Trophoblast cell (in vitro differentiated cells and primary cell): ENCODE measurements around the gene AKTIP.
A peak's percentile ranks its signal among the peaks of the same experiment; 100 is the strongest.

Source experiments
- DNase-seq, 2 donors: peaks; one replicate each; pipeline ENCODE4 v3.0.0-alpha.2; 2016
- H2AFZ ChIP-seq: 2 replicates; pipeline ENCODE4 v1.6.1; 2013; ENCODE audit warnings: low read length, moderate library complexity, mild to moderate bottlenecking; ENCODE audit not compliant: insufficient read depth, poor library complexity
- H2AK5ac ChIP-seq: 2 replicates; pipeline ENCODE4 v1.6.1; 2013; ENCODE audit warnings: mild to moderate bottlenecking, low read length
- H2BK120ac ChIP-seq: 2 replicates; pipeline ENCODE4 v1.6.1; 2013; ENCODE audit warnings: low read length, mild to moderate bottlenecking, moderate library complexity; ENCODE audit not compliant: insufficient read depth, poor library complexity
- H2BK12ac ChIP-seq: 2 replicates; pipeline ENCODE4 v1.6.1; 2013; ENCODE audit warnings: mild to moderate bottlenecking, low read length, moderate library complexity
- H2BK5ac ChIP-seq: 2 replicates; pipeline ENCODE4 v1.6.1; 2013; ENCODE audit warnings: low read length, low read depth, moderate library complexity, mild to moderate bottlenecking; ENCODE audit not compliant: poor library complexity
- H3K14ac ChIP-seq: 2 replicates; pipeline ENCODE4 v1.6.1; 2013; ENCODE audit warnings: mild to moderate bottlenecking, low read length
- H3K18ac ChIP-seq: 2 replicates; pipeline ENCODE4 v1.6.1; 2013; ENCODE audit warnings: mild to moderate bottlenecking, low read length
- H3K23ac ChIP-seq: 2 replicates; pipeline ENCODE4 v1.6.1; 2013; ENCODE audit warnings: low read length
- H3K27ac ChIP-seq: 2 replicates; pipeline ENCODE4 v1.5.1; 2013; ENCODE audit warnings: low read depth, mild to moderate bottlenecking, inconsistent platforms, low read length, moderate library complexity
- H3K27me3 ChIP-seq: 2 replicates; pipeline ENCODE4 v1.6.1; 2013; ENCODE audit warnings: inconsistent platforms, mild to moderate bottlenecking, low read length, moderate library complexity; ENCODE audit not compliant: insufficient read depth
- H3K36me3 ChIP-seq, 2 experiments: 1 replicate in 1 of 2; 2 replicates in 1 of 2; pipeline ENCODE4 v1.6.1; 2013; ENCODE audit warnings: low read length in 2 of 2, mild to moderate bottlenecking in 2 of 2, moderate library complexity in 1 of 2; ENCODE audit not compliant: insufficient read depth in 2 of 2, control insufficient read depth in 1 of 2
- H3K4ac ChIP-seq: 2 replicates; pipeline ENCODE4 v1.6.1; 2013; ENCODE audit warnings: low read depth, mild to moderate bottlenecking, low read length, moderate library complexity
- H3K4me1 ChIP-seq, 2 experiments: 1 replicate in 1 of 2; 2 replicates in 1 of 2; pipeline ENCODE4 v1.6.1; 2013; ENCODE audit warnings: low read length in 2 of 2, mild to moderate bottlenecking in 2 of 2, moderate library complexity in 1 of 2; ENCODE audit not compliant: insufficient read depth in 2 of 2, control insufficient read depth in 1 of 2
- H3K4me2 ChIP-seq: 2 replicates; pipeline ENCODE4 v1.6.1; 2013; ENCODE audit warnings: inconsistent platforms, mild to moderate bottlenecking, low read length, moderate library complexity
- H3K4me3 ChIP-seq: 2 replicates; pipeline ENCODE4 v1.5.1; 2013; ENCODE audit warnings: mild to moderate bottlenecking, low read depth, low read length, inconsistent platforms
- H3K79me1 ChIP-seq: one replicate; pipeline ENCODE4 v1.6.1; 2013; ENCODE audit warnings: low read length
- H3K79me2 ChIP-seq: 2 replicates; pipeline ENCODE4 v1.6.1; 2013; ENCODE audit warnings: low read length, mild to moderate bottlenecking; ENCODE audit not compliant: control insufficient read depth, insufficient read depth, poor library complexity
- H3K9ac ChIP-seq: 2 replicates; pipeline ENCODE4 v1.6.1; 2013; ENCODE audit warnings: mild to moderate bottlenecking, low read length
- H3K9me3 ChIP-seq: 2 replicates; pipeline ENCODE4 v1.6.1; 2013; ENCODE audit warnings: low read depth, mild to moderate bottlenecking, control low read depth, inconsistent platforms, low read length; ENCODE audit not compliant: insufficient read depth
- H4K12ac ChIP-seq: 2 replicates; pipeline ENCODE4 v1.6.1; 2013; ENCODE audit warnings: low read depth, mild to moderate bottlenecking, low read length, moderate library complexity
- H4K8ac ChIP-seq: 2 replicates; pipeline ENCODE4 v1.6.1; 2013; ENCODE audit warnings: low read depth, mild to moderate bottlenecking, low read length, moderate library complexity
- H4K91ac ChIP-seq: one replicate; pipeline ENCODE4 v1.6.1; 2013; ENCODE audit warnings: low read depth, mild to moderate bottlenecking, low read length, moderate library complexity
- WGBS: extraction: QIAGEN DNeasy Blood & Tissue Kit; methylation state at CpG from one replicate; pipeline ENCODE4 v1.1.7; 2013; ENCODE audit warnings: missing lambda C conversion rate; ENCODE audit not compliant: insufficient read length, insufficient coverage; ENCODE audit errors: extremely low coverage; 5-methylcytosine and 5-hydroxymethylcytosine counted together

The AKTIP gene

GRCh38 chr16:53510704-53511070 lies 7.7 kb upstream of the AKTIP start:
- Histone ChIP-seq H2AK5ac (no peak overlapping the region), H3K36me3 (no peaks in the 10 kb centered on the region), H4K12ac (no peak overlapping the region), H3K4me1 (peaks cover 2% of the 10 kb centered on the region in 2 experiments), H3K18ac (no peak overlapping the region), H4K8ac (no peak overlapping the region), H4K91ac (no peak overlapping the region), H2BK12ac (no peak overlapping the region), H3K79me1 (no peaks in the 10 kb centered on the region), H3K27me3 (no peaks in the 10 kb centered on the region), H3K4ac (no peak overlapping the region), H3K79me2 (no peaks in the 10 kb centered on the region), H3K23ac (no peak overlapping the region), H3K4me2 (no peak overlapping the region), H2BK120ac (no peak overlapping the region), H3K27ac (no peak overlapping the region), H3K4me3 (no peak overlapping the region), H2BK5ac (no peak overlapping the region), H3K14ac (no peak overlapping the region), H2AFZ (no peak overlapping the region), H3K9me3 (peaks cover 5% of the 10 kb centered on the region), H3K9ac (no peak overlapping the region)
- no CpG with 5 or more reads among the region's 2 CpGs for WGBS
- no peak for DNase-seq

DNA sequence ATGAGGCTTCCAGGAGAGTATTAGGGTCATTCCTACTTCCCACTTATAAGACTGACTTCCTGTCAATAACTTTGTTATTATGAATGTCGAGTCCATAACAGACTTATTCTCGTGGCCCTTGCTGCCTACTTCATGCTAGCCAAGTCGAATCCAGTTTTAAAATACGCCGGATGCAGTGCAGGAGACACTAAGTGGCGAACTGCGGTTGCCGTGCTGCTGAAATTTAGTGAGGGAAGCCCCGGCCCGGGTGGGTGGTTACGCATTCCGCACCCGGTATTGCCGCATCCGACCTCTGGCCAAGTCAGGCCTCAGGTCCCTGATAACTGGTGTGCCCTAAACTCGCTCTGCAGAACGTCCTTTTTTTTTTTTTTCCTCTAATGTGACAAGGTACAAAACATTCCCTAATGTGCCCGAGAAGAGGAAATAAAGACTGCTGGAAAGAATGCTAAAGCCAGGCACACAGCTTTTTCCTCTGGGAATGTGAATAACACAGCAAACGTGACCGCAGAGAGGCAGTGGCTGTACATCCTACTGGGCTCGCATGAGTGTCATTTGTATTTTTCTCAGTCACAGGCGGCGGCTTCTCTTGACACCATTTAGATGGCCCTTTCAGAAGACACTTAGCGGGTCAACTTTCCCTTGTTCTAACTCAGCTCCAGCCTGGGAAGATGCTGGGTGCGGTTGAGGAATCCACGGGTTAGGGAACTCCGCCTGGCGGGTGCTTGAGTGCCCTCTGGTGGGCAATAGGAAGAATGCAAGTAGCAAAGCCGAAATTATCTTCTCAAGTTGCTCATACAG lies 7.1 kb upstream of the AKTIP start:
- Histone ChIP-seq H3K36me3 (no peaks in the 10 kb centered on the region), H3K14ac (no peak overlapping the region), H4K12ac (no peak overlapping the region), H4K8ac (peak overlapping the region; percentile 8), H2AK5ac (no peak overlapping the region), H3K9ac (no peak overlapping the region), H3K23ac (no peak overlapping the region), H3K27ac (no peak overlapping the region), H3K4ac (no peak overlapping the region), H3K79me1 (no peaks in the 10 kb centered on the region), H3K18ac (no peak overlapping the region), H3K4me2 (no peak overlapping the region), H3K4me3 (no peak overlapping the region), H2BK5ac (no peak overlapping the region), H3K4me1 (peaks cover 2% of the 10 kb centered on the region in 2 experiments), H2BK120ac (no peak overlapping the region), H3K27me3 (no peaks in the 10 kb centered on the region), H3K9me3 (peaks cover 4% of the 10 kb centered on the region), H2BK12ac (no peak overlapping the region), H3K79me2 (no peaks in the 10 kb centered on the region), H2AFZ (peak overlapping the region; percentile 10), H4K91ac (no peak overlapping the region)
- no CpG with 5 or more reads among the region's 29 CpGs for WGBS
- DNase-seq = peak; percentile 73 to 91

DNA sequence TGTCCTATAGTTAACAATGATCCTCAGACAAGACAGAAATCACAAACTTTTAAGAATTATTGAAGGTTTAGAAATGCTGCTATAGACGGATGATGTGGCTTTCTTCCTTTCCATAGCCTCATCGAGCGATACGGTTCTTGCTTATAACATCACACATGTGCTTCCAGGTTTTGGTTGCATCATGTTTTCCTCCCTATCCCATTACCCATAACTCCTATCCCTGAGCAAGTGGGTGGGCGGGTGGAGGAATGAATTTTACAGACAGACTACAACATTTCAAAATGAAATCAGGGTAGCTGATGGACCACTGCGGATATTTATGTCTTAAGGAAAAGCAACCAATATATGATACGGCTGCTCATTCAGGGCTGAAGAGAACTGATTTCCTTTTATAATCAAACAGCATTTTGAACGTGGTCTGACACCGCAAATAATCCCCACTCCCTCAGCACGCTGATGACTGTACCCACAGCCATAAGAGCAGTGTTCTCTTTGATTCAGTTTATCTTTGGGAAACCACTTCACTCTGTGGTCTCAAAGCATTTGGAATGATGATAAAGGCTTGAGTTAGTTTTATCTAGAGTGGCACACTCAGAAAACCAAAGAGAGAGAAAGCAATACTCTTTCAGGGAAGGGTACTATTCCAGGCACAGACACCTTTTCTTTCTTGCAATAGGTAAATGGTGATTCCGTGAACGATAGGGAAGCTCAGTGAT lies 4.6 kb upstream of the AKTIP start:
- Histone ChIP-seq H3K36me3 (no peaks in the 10 kb centered on the region), H3K23ac (no peak overlapping the region), H3K27me3 (no peaks in the 10 kb centered on the region), H3K4me1 (peaks cover 6 to 7% of the 10 kb centered on the region in 2 experiments), H3K4ac (no peak overlapping the region), H2AK5ac (no peak overlapping the region), H4K8ac (no peak overlapping the region), H2BK120ac (no peak overlapping the region), H3K18ac (no peak overlapping the region), H3K4me2 (no peak overlapping the region), H4K12ac (no peak overlapping the region), H3K14ac (no peak overlapping the region), H3K4me3 (no peak overlapping the region), H3K9me3 (no peaks in the 10 kb centered on the region), H3K79me1 (peaks cover 7% of the 10 kb centered on the region), H2BK5ac (no peak overlapping the region), H4K91ac (no peak overlapping the region), H3K79me2 (peaks cover 5% of the 10 kb centered on the region), H2BK12ac (no peak overlapping the region), H2AFZ (no peak overlapping the region), H3K9ac (no peak overlapping the region), H3K27ac (no peak overlapping the region)
- DNase-seq = no peak
- WGBS = no CpG with 5 or more reads among the region's 12 CpGs

DNA sequence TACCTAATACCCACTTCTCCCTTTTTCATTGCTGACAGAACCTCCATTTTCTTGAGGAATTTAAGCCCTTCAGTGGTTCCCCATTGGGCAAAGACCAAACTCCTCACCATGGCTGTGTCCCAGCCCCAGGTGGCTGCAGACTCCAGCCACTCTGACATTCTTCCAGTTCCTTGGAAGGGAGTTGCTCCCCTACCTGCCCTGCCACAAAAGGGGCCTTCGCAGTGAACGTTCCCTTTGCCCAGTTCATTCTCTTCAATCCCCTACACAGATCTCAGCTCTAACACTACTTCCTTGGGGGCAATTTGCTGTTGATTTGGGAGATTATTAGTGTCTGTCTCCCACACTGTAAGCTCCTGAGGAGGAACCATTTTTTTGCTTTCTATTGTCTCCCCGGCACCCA lies 3.2 kb upstream of the AKTIP start:
- Histone ChIP-seq H4K8ac (no peak overlapping the region), H2BK120ac (no peak overlapping the region), H3K27me3 (no peaks in the 10 kb centered on the region)

More for the DNA sequence above, 3.2 kb upstream of the AKTIP start:
- Histone ChIP-seq H2BK12ac (no peak overlapping the region), H3K23ac (no peak overlapping the region), H3K4me1 (peaks cover 7 to 15% of the 10 kb centered on the region in 2 experiments), H3K4ac (no peak overlapping the region), H3K4me3 (no peak overlapping the region), H3K9me3 (no peaks in the 10 kb centered on the region), H4K12ac (no peak overlapping the region), H3K14ac (no peak overlapping the region), H2AK5ac (no peak overlapping the region), H2BK5ac (no peak overlapping the region), H4K91ac (no peak overlapping the region), H3K79me2 (peaks cover 7% of the 10 kb centered on the region), H2AFZ (no peak overlapping the region), H3K79me1 (peaks cover 18% of the 10 kb centered on the region), H3K4me2 (no peak overlapping the region), H3K18ac (no peak overlapping the region), H3K27ac (no peak overlapping the region), H3K9ac (no peak overlapping the region), H3K36me3 (no peaks in the 10 kb centered on the region)
- no CpG with 5 or more reads among the region's 3 CpGs for WGBS
- DNase-seq = no peak
